GM21390 (cell line): ENCODE results near the gene SCPEP1.
"Not testable (repeated sequence)": the region's sequence is repeated elsewhere in the genome, so short reads cannot be mapped to it uniquely, and the experiment has no call there.

Experiments used
- ATAC-seq: cut with Tn5 transposase; IDR thresholded peaks from one replicate; pipeline ENCODE4 v1.9.1; 2021; ENCODE audit not compliant: unreplicated experiment

SCPEP1 gene

GRCh38 chr17:56977673-56978395 is at the start of gene SCPEP1:
TSS of gene SCPEP1 (plus strand) at chr17:56978131. CDS start at chr17:56978160, 29 bp downstream.
- ATAC-seq: peak; percentile 67

GRCh38 chr17:56928586-56928985 is 49.3 kb upstream of the SCPEP1 start:
- no peak for ATAC-seq

- no peak for ATAC-seq
Measured at GRCh38 chr17:56929362-56929969, 48.5 kb upstream of the SCPEP1 start.

GRCh38 chr17:56930739-56931337 is 47.1 kb upstream of the SCPEP1 start:
- no peak for ATAC-seq

GRCh38 chr17:56933151-56933745 is 44.7 kb upstream of the SCPEP1 start:
- no peak for ATAC-seq

GRCh38 chr17:56933868-56934267 is 44.1 kb upstream of the SCPEP1 start:
- ATAC-seq: no peak

GRCh38 chr17:56934280-56934679 is 43.7 kb upstream of the SCPEP1 start:
- ATAC-seq: no peak

- no peak for ATAC-seq
Measured at GRCh38 chr17:56935461-56935860, 42.5 kb upstream of the SCPEP1 start.

- no peak for ATAC-seq
Measured at GRCh38 chr17:56936697-56937322, 41.1 kb upstream of the SCPEP1 start.

GRCh38 chr17:56937687-56938086 is 40.2 kb upstream of the SCPEP1 start:
- no peak for ATAC-seq

- ATAC-seq: not testable (repeated sequence)
Measured at GRCh38 chr17:56938206-56938605, 39.7 kb upstream of the SCPEP1 start.

GRCh38 chr17:56939869-56940484 is 38.0 kb upstream of the SCPEP1 start:
- ATAC-seq: peak; percentile 66

- ATAC-seq: no peak
Measured at GRCh38 chr17:56943505-56944125, 34.3 kb upstream of the SCPEP1 start.

GRCh38 chr17:56945938-56946505 is 31.9 kb upstream of the SCPEP1 start:
- ATAC-seq: no peak

GRCh38 chr17:56947741-56948140 is 30.2 kb upstream of the SCPEP1 start:
- no peak for ATAC-seq

GRCh38 chr17:56948491-56948890 is 29.4 kb upstream of the SCPEP1 start:
- no peak for ATAC-seq

GRCh38 chr17:56949595-56949994 is 28.3 kb upstream of the SCPEP1 start:
- ATAC-seq: no peak

- ATAC-seq: no peak
Measured at GRCh38 chr17:56956992-56957391, 20.9 kb upstream of the SCPEP1 start.

- peak; percentile 97 for ATAC-seq
Measured at GRCh38 chr17:56960596-56961538, 17.1 kb upstream of the SCPEP1 start, which contains the start of gene COIL. TSS of gene COIL (minus strand) at chr17:56961050. CDS start at chr17:56961019, 31 bp downstream.
